SK-N-SH treated with all-trans-retinoic acid at 6 μM for 48 hours (cell line): Measurements from ENCODE around the gene SIGLEC10.
A peak's percentile ranks its signal among the peaks of the same experiment; 100 is the strongest.
"Not testable (repeated sequence)": the region's sequence is repeated elsewhere in the genome, so short reads cannot be mapped to it uniquely, and the experiment has no call there.

Experiments used
- ATAC-seq: fragments of 200-7000 bp; cut with Tn5 transposase; 3 replicates; pipeline ENCODE4 v1.9.1; 2020; ENCODE audit warnings: mild to moderate bottlenecking, moderate library complexity
- BACH2 ChIP-seq: fragments of 250-450 bp; sonication (Bioruptor Pico); IDR thresholded peaks from 2 replicates; pipeline ENCODE4 v1.9.0; 2021; ENCODE audit warnings: mild to moderate bottlenecking, borderline replicate concordance
- CSDC2 ChIP-seq: fragments of 250-450 bp; sonication (Bioruptor Pico); IDR thresholded peaks from 2 replicates; pipeline ENCODE4 v1.5.0; 2020; ENCODE audit warnings: mild to moderate bottlenecking, moderate library complexity
- ESRRG ChIP-seq: fragments of 250-450 bp; sonication (Bioruptor Pico); IDR thresholded peaks from 2 replicates; pipeline ENCODE4 v1.6.1; 2021; ENCODE audit warnings: mild to moderate bottlenecking
- GLIS3 ChIP-seq: fragments of 250-450 bp; sonication (Bioruptor Pico); IDR thresholded peaks from 2 replicates; pipeline ENCODE4 v1.5.0; 2020; ENCODE audit warnings: mild to moderate bottlenecking, moderate library complexity
- ISL1 ChIP-seq: fragments of 250-450 bp; sonication (Bioruptor Pico); IDR thresholded peaks from 2 replicates; pipeline ENCODE4 v2.1.2; 2022; ENCODE audit warnings: mild to moderate bottlenecking, moderate library complexity
- OSR1 ChIP-seq: fragments of 250-450 bp; sonication (Bioruptor Pico); IDR thresholded peaks from 2 replicates; pipeline ENCODE4 v1.8.0; 2022; ENCODE audit warnings: moderate library complexity, mild to moderate bottlenecking, inconsistent platforms
- PPARA ChIP-seq: fragments of 250-450 bp; sonication (Bioruptor Pico); IDR thresholded peaks from 2 replicates; pipeline ENCODE4 v1.5.0; 2020; ENCODE audit warnings: mild to moderate bottlenecking, borderline replicate concordance
- RARB ChIP-seq: fragments of 250-450 bp; sonication (Bioruptor Pico); IDR thresholded peaks from 2 replicates; pipeline ENCODE4 v1.8.0; 2021; ENCODE audit warnings: mild to moderate bottlenecking, moderate library complexity
- TCF4 ChIP-seq: fragments of 250-450 bp; sonication (Bioruptor Pico); IDR thresholded peaks from 2 replicates; pipeline ENCODE4 v1.8.0; 2021; ENCODE audit warnings: mild to moderate bottlenecking, moderate library complexity, borderline replicate concordance
- TOX ChIP-seq: fragments of 250-450 bp; sonication (Bioruptor Pico); IDR thresholded peaks from 2 replicates; pipeline ENCODE4 v1.8.0; 2021; ENCODE audit warnings: mild to moderate bottlenecking, moderate library complexity, borderline replicate concordance
- ZC3H10 ChIP-seq: fragments of 250-450 bp; sonication (Bioruptor Pico); IDR thresholded peaks from 2 replicates; pipeline ENCODE4 v1.5.1; 2021; ENCODE audit warnings: mild to moderate bottlenecking, moderate library complexity
- ZFP3 ChIP-seq: fragments of 250-450 bp; sonication (Bioruptor Pico); IDR thresholded peaks from 2 replicates; pipeline ENCODE4 v1.5.0; 2020; ENCODE audit warnings: mild to moderate bottlenecking, moderate library complexity
- ZFP30 ChIP-seq: fragments of 450-650 bp; formaldehyde crosslinking; IDR thresholded peaks from 2 replicates; pipeline ENCODE4 v1.5.0; 2022; ENCODE audit warnings: mild to moderate bottlenecking, moderate library complexity
- ZNF565 ChIP-seq: fragments of 450-650 bp; formaldehyde crosslinking; conservative IDR thresholded peaks from 2 replicates; pipeline ENCODE4 v1.5.0; 2020; ENCODE audit warnings: low read depth, mild to moderate bottlenecking, moderate library complexity
- ZNF70 ChIP-seq: fragments of 450-650 bp; formaldehyde crosslinking; IDR thresholded peaks from 2 replicates; pipeline ENCODE4 v1.5.0; 2020; ENCODE audit warnings: mild to moderate bottlenecking, moderate library complexity
- ZNF8 ChIP-seq: fragments of 450-650 bp; formaldehyde crosslinking; IDR thresholded peaks from 2 replicates; pipeline ENCODE4 v1.5.0; 2020; ENCODE audit warnings: mild to moderate bottlenecking, moderate library complexity
- TF ChIP-seq, protein P1 (sequence below): fragments of 250-450 bp; sonication (Bioruptor Pico); IDR thresholded peaks from 2 replicates; pipeline ENCODE4 v1.8.0; 2020; ENCODE audit warnings: mild to moderate bottlenecking, moderate library complexity, borderline replicate concordance
- TF ChIP-seq, protein P2 (sequence below): fragments of 250-450 bp; sonication (Bioruptor Pico); IDR thresholded peaks from 2 replicates; pipeline ENCODE4 v1.5.1; 2021; ENCODE audit warnings: mild to moderate bottlenecking, moderate library complexity
- TF ChIP-seq, protein P3 (sequence below): fragments of 250-450 bp; sonication (Bioruptor Pico); IDR thresholded peaks from 2 replicates; pipeline ENCODE4 v1.5.1; 2020; ENCODE audit warnings: low read depth, mild to moderate bottlenecking, moderate library complexity

SIGLEC10 gene

DNA sequence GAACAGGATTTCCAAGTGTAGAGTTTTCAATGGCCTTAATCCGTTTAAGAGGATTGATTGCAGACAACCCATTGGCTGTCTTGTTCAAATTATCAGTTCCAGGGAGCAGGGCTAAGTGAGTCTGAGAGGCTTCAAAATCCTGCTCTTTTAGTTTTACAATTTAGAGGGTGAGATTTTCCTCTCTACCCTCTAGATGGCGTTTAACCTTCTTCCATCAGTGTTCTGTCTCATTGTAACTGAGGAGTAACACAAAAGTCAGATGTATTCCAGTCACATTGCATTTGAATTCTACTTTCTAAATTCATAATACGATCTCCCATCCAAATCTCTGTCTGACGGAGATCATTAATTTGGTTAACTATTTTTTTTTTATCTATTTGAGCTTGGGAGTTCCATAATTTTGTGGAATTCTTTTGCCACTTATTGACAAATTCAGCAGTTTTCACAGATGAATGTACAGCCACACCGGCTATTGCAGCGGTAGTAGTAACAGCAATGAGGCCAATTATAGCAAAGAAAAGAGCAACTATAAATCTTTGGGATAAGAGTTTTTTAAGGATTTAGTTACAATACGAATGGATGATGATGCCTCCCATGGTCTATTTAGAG is 19.2 kb downstream of the SIGLEC10 start:
- ATAC-seq = no peak
- TF ChIP-seq CSDC2 (CRISPR knock-in tag) (no peak), PPARA (CRISPR knock-in tag) (no peak), ZNF8 (CRISPR knock-in tag) (no peak), ZNF565 (no peak), ZC3H10 (no peak), ZFP30 (no peak)
- TF ChIP-seq, protein P1, sequence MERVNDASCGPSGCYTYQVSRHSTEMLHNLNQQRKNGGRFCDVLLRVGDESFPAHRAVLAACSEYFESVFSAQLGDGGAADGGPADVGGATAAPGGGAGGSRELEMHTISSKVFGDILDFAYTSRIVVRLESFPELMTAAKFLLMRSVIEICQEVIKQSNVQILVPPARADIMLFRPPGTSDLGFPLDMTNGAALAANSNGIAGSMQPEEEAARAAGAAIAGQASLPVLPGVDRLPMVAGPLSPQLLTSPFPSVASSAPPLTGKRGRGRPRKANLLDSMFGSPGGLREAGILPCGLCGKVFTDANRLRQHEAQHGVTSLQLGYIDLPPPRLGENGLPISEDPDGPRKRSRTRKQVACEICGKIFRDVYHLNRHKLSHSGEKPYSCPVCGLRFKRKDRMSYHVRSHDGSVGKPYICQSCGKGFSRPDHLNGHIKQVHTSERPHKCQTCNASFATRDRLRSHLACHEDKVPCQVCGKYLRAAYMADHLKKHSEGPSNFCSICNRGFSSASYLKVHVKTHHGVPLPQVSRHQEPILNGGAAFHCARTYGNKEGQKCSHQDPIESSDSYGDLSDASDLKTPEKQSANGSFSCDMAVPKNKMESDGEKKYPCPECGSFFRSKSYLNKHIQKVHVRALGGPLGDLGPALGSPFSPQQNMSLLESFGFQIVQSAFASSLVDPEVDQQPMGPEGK (CRISPR knock-in tag) = no peak
- TF ChIP-seq, protein P2, sequence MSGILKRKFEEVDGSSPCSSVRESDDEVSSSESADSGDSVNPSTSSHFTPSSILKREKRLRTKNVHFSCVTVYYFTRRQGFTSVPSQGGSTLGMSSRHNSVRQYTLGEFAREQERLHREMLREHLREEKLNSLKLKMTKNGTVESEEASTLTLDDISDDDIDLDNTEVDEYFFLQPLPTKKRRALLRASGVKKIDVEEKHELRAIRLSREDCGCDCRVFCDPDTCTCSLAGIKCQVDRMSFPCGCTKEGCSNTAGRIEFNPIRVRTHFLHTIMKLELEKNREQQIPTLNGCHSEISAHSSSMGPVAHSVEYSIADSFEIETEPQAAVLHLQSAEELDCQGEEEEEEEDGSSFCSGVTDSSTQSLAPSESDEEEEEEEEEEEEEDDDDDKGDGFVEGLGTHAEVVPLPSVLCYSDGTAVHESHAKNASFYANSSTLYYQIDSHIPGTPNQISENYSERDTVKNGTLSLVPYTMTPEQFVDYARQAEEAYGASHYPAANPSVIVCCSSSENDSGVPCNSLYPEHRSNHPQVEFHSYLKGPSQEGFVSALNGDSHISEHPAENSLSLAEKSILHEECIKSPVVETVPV (CRISPR knock-in tag) = no peak

DNA sequence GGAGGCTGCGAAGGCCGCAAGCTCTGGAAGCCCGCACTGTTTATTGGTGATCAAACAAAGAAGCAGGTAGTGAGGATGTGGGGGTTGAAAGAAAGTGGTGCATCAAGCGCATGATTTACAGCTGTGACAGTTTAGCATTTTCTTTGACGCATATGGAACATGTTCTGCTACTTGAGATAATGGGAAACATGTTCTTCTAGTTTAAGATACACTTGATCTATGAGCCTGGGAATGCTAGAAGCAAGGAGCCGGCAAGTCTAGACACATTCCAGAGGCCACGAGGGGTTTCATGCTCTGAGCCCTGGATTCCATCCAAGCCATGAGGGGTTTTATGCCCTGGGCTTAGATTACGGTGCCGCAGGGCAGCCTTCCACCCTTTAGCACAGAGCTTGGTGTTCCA is 20.0 kb downstream of the SIGLEC10 start:
- not testable (repeated sequence) for ATAC-seq

DNA sequence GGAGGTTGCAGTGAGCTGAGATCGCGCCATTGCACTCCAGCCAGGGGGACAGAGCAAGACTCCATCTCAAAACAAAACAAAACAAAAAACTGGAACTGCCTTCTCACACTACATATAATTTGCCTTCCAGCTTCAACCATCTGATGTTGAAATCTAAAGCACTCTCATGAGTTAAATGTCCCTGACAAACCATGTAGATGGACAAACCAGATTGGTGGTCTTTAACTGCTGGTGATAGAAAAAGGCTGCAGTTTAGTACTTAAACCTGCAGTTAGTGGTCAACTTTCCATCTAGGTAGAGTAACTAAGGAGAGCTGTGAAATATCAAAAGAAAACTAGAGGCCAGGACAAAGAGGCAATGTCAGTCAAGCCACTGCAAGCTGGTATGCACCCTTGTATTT is 21.3 kb downstream of the SIGLEC10 start:
- no peak for ATAC-seq
- TF ChIP-seq RARB (no peak), BACH2 (CRISPR knock-in tag) (no peak), GLIS3 (no peak), CSDC2 (CRISPR knock-in tag) (no peak), OSR1 (CRISPR knock-in tag) (no peak), ZFP30 (no peak), ZFP3 (CRISPR knock-in tag) (no peak)
- TF ChIP-seq, protein P2 (CRISPR knock-in tag) = no peak
- TF ChIP-seq, protein P3, sequence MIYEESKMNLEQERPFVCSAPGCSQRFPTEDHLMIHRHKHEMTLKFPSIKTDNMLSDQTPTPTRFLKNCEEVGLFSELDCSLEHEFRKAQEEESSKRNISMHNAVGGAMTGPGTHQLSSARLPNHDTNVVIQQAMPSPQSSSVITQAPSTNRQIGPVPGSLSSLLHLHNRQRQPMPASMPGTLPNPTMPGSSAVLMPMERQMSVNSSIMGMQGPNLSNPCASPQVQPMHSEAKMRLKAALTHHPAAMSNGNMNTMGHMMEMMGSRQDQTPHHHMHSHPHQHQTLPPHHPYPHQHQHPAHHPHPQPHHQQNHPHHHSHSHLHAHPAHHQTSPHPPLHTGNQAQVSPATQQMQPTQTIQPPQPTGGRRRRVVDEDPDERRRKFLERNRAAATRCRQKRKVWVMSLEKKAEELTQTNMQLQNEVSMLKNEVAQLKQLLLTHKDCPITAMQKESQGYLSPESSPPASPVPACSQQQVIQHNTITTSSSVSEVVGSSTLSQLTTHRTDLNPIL = no peak

DNA sequence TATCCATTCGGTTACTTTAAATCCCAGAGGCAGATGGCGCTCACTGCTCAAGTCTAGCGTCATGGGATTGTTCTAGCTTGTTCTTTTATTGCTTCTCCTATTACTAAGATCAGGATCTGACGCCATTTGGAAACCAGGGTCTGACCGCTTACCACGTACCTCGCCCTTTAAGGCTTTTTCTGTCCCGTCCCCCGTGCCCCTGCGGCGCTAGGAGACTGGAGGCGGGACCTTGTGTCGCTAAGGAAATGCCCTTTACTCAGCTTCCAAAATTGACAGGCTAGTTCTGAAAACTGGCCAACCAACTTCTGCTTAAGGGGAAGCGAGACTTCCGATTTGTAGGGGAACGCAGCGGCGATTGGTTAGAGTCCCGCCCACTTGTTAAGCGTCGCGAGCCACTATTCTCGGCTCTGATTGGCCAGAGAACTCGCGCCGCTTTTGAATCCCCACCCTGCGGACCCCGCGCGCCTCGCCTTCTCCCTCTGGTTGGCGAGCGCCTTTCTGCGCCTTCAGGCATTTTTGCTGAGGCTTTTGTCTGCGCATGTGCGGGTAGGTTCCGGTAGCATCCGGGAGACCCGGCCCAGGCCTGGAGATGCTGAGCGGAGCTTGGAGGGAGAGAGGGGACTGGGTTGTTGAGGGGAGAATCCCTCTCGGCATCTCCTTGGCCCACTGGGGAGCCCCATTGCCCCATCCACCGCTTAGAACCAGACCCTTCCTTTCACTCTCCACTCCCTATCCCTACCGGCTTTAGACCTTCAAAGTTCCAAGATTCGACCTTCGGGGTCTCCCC is 23.2 kb downstream of the SIGLEC10 start:
- TF ChIP-seq BACH2 (CRISPR knock-in tag) = no peak
- no peak for TF ChIP-seq ZNF70
- no peak for TF ChIP-seq GLIS3
- TF ChIP-seq, protein P3 = no peak
- no peak for TF ChIP-seq CSDC2 (CRISPR knock-in tag)
- TF ChIP-seq ESRRG (CRISPR knock-in tag) = no peak
- no peak for TF ChIP-seq PPARA (CRISPR knock-in tag)
- no peak for TF ChIP-seq OSR1 (CRISPR knock-in tag)
- no peak for TF ChIP-seq ZNF8 (CRISPR knock-in tag)
- TF ChIP-seq ISL1 (CRISPR knock-in tag) = no peak
- TF ChIP-seq TCF4 (CRISPR knock-in tag) = no peak
- TF ChIP-seq TOX = no peak
- no peak for TF ChIP-seq ZC3H10
- TF ChIP-seq, protein P2 (CRISPR knock-in tag) = no peak
- peak; percentile 98 for ATAC-seq
